ENCODE results near the gene PCSK7.
A peak's percentile ranks its signal among the peaks of the same experiment; 100 is the strongest.
"Not testable (repeated sequence)": the region's sequence is repeated elsewhere in the genome, so short reads cannot be mapped to it uniquely, and the experiment has no call there.

PCSK7 gene

DNA sequence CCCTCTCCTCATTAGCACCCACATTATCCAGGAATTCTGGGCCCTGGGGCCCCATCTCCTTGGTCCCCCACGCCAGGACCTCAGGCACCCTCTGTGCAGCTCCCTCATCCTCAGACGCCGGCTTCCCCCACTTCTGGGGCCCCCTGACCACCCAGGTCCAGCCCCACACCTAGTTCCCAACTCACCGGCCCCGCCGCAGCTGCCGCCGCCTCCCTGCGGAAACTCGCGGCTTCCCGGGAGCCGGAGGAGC is at the start of gene PCSK7:
TSS of gene PCSK7 (minus strand) at position 232 of the 250 bp plus-strand sequence. CDS start 2,229 bp downstream, outside the sequence.
- no peak for DNase-seq

DNA sequence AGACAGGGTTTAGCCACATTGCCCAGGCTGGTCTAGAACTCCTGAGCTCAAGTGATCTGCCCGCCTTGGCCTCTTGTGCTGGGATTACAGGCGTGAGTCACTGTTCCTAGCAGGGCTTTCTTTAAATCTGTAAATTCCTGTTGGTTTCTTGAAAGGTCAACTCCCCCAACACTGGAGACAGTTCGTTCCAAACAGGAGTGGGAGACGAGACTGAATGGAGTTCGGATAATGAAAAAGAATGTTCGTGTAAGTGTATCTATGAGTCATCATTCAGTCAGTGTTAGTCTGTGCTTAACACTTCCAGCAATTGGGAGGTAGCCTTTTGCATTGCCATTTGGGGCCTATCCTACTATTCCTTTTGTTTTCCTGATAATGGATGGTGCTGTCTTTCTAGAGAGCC is 49.3 kb upstream of the PCSK7 start:
- DNase-seq, result no peak

GRCh38 chr11:117279711-117280376 is 48.0 kb upstream of the PCSK7 start:
- DNase-seq, result no peak

GRCh38 chr11:117278347-117278746 is 46.5 kb upstream of the PCSK7 start:
- no peak for DNase-seq

DNA sequence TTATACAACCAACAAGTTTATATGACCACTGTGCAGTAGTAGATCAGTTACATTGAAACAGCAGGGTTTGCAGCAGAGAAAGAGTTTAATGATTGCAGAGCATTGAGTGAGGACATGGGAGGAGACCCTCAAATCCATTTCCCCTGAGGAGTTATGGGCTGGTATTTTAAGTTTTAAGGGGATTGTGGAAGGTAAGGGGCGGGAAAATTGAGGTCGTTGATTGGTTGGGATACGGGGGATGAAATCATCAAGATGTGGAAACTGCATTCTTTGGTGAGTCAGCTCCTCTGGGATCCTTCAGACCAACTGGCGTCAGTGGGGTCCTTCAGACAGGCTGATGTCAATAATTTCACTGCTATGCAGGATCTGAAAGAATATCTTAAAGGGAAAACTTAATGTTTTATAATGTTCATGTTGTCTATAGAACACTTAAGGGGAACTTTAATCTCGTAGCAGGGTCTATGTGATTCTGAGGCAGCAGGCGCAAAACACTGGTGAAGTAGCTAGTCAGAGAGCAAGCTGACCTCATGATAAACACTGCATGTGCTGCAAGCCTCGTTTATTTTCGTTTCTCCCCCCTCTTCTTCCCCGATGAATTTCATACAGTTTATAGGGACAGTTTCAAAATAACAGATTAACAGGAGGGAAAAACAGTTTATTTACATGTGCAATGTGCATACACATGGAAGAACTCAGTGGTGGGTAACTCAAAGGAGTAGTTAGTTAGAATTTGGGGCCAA is 41.8 kb upstream of the PCSK7 start:
- DNase-seq, result no peak

DNA sequence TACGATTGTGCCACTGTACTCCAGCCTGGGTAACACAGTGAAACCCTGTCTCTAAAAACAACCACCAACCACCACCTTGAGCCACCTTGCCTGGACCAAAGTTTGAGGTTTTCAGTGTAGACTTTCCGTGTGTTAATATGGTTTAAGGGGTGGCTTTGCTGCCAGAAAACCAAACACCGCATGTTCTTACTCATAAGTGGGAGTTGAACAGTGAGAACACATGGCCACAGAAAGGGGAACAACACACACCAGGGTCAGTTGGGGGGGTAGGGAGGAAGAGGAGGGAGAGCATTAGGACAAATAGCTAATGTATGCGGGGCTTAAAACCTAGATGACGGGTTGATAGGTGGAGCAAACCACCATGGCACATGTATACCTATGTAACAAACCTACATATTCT is 40.3 kb upstream of the PCSK7 start:
- DNase-seq, result not testable (repeated sequence)

GRCh38 chr11:117271208-117271607 is 39.3 kb upstream of the PCSK7 start:
- DNase-seq, result no peak

- no peak for DNase-seq
Observed at GRCh38 chr11:117269856-117270255, 38.0 kb upstream of the PCSK7 start.

DNA sequence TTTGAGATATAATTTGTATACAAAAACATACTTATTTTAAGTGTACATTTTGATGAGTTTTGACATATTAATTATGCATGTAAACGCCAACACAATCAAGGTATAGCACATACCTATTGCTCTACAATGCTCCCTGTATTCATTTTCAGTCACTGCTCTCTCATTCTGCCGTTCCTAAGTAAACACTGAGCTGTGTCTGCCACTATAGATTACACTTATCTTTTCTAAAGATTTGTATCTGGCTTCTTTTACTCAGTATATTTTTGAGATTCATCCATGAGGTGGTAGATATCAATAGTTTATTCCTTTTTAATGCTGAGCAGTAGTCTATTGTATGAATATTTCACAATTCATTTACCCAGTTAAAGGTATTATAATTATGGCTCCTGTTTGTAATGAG is 33.9 kb upstream of the PCSK7 start:
- no peak for DNase-seq

- DNase-seq, result not testable (repeated sequence)
Observed at GRCh38 chr11:117264624-117265323, 32.9 kb upstream of the PCSK7 start.

DNA sequence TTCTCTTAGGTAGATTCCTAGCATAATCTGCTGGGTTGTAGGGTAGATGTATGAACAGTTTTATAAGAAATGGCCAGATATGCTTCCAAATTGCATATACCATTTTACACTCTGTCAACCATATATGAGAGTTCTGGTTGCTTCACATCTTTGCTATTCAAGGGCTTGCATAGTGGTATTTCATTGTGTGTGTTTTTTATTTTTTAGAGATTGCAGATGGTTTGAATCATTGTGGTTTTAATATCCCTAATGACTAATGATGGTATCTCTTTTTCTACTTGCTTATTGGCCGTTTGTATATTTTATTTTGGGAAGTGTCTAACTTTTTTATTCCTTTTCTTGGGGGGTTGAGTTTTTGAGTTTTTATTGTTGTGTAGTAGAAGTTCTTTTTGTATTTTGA is 27.5 kb upstream of the PCSK7 start:
- DNase-seq, result no peak

DNA sequence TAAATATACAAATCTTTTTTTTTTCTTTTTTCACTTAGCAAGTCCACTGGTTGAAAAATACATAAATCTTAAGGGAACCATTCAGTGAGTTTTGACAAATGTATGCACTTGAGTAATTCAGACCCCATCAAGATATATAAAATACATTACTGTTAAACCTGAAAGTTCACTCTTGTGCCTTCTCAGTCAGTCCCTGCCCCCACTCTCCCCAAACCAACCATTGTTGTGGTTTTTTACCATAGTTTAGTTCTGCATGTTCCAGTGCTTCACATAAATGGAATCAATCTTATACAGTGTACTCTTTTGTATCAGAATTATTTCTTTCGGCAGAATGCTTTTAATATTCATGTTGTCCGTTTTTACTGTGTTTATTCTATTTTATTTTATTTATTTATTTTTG is 26.7 kb upstream of the PCSK7 start:
- no peak for DNase-seq

GRCh38 chr11:117256573-117256972 is 24.7 kb upstream of the PCSK7 start:
- DNase-seq, result no peak

DNA sequence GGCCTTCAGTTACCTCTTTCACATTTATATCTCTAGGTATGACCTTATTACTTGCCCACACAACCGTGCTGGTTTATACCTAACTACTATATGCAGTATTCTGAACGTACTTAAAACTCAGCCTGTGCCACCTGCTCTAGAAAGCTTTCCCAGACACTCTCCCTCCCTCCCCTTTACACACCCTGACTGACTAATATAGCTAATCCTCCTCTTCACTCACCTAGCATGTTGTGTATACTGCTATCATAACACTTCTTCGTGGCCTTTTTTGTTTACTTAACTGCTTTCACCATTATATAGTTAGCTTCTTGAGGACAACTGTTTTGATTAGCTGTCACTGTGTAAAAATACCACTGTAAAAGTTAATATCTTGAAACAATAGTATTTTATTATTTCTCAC is 24.1 kb upstream of the PCSK7 start:
- DNase-seq, result no peak

DNA sequence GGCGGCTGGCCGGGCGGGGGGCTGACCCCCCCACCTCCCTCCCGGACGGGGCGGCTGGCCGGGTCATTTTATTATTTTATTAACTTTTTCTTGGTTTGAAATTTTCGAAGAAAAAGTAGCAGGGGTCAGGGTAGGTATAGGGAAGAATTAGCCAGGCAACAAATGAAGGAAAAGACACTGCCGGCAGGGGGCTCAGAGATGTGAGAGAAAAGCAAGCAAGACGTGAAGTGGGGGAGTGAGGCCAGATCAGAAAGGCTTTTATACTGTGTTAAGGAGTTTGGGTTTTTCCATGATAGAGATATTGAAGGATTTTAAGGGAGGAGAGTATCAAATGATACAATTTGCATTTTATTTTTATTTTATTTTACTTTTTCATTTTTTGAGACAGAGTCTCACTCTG is 19.6 kb upstream of the PCSK7 start:
- DNase-seq, result no peak

DNA sequence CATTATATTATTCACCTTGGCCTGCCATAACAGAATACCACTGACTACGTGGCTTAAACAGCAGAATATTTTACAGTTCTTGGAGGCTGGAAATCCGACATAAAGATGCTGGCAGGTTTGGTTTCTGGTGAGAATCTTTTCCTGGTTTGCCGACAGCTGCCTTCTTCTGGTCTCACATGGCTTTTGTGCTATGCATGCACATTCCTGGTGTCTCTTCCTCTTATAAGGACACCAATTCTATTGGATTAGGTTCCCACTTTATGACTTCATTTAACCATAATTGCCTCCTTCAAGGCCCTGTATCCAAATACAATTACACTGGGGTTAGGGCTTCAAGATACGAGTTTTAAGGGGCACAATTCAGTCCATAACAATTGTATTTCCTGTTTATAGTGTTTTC is 17.7 kb upstream of the PCSK7 start:
- no peak for DNase-seq

DNA sequence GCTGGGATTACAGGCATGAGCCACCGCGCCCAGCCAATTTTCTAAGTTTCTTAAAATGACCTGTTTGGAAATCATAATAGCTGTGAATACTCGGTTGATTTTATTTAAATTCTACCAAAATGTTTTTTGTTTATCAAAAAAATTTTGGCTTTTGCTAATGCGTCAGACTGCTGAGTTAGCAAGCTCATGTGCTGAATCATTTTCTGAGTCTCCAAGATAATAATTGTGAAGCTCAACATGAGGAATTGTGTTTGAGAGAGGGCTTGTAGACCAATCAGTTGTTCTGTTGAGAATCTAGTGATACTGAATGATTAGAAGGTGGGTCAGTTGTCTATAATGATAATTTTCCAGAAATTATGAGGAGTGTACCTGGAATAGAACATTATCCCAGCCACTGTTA is 16.5 kb upstream of the PCSK7 start:
- DNase-seq, result no peak

DNA sequence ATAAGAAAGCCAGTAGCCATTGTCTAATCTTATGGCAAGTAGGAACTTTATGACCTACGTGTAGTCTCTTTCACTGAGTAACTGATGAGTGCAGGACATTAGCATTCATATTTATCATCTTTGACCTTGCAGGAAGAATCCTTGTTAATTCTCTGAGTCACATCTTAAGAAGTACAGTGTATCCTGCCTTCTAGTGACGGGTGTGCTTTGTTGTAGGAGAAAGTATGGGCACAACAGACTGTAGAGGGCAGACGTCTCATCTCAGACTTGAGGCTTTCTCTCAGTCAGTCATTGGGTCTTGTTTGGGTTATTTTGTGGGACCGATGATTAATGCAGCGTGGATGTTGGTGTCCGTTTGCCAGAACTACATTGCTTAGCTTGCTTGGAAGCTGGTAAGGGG is 7.4 kb upstream of the PCSK7 start:
- no peak for DNase-seq

DNA sequence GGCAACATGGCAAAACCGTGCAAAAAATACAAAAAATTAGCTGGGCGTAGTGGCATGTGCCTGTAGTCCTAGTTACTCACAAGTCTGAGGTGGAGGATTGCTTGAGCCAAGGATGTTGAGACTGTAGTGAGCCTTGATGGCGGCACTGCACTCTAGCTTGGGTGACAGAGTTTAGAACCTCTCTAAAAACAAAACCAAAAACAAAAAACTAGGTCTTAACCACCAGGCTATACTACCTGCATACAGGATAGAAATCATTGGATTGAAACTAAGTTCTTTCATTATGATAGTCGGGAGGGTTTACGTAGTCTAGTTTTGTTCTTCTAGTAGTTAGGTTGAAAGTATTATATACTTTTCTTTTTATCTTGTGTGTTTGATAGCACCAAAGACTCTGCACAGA is 6.3 kb upstream of the PCSK7 start:
- no peak for DNase-seq

DNA sequence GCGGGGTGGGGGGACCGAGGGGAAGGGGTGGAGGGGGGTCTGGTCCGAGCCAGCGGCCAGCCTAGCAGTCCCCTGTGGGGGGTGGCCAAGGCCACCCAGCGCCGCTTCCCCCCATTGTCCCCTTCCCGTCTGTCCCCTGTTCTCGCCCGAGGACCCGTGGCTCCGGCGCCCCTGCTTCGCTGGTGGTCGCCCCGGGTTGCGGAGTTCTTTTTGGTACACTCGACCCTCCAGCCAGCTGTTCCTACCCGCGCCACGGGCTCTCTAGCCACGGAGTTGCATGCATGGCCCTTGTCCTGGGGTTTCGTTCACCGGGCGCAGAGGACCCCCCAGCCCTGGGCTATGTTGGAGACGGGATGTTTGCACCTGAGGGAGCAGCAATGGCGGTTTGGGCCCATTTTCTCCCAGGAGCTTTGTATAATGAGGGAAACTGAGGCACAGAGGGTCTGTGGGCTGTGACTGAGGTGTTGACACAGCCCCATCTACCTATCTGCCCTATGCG is 1.1 kb upstream of the PCSK7 start:
- no peak for DNase-seq

- DNase-seq, result peak; percentile 67
Observed at GRCh38 chr11:117232092-117232878, 412 bp upstream of the PCSK7 start, which contains the start of gene RNF214. TSS of gene RNF214 (plus strand) at chr11:117232671. CDS start at chr11:117234273, 1,602 bp downstream.

DNA sequence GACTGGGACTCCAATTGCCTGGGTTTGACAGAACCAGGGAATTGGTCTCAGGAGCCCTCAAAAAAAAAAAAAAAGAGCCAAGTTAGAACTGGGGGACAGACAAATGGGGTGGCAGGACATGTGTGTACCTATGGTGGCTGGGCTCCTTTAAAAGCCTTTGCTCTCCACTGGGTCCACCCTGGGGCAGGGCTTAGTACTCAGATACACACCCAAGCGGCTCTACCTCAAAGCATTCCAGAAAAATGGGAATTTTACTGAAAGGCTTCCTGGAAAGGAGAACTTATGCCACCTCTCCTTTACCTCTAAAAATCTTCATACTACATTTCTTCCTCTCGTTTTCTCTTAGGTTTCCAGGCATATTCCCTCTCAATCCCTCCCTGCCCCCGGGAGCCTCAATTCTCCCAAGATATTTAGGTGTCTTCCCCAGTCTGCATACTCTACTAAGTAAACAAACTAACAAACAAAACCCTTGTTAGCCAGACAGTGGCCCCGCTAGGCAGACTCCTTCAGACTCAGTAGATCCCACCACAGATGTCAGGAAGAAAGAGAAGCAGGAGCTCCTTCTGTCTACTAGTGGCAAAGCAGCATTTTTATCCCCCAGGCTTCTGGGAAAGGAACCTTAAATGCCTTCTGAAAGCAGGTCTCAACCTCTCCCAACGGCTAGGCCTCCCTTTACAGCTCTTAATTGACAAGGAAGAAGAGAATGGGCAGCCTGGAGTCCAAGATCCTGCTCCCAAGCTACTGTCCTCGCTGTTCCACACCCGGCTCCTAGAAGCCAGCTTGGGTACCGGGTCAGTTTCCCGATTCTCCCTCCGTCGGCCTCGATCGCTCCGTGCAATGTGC is 653 bp downstream of the PCSK7 start:
- DNase-seq, result no peak

Data from NCI-H1092 (cell line).